GM19240 (cell line): ENCODE data around the gene RAB11FIP4.
"Not testable (repeated sequence)": the region's sequence is repeated elsewhere in the genome, so short reads cannot be mapped to it uniquely, and the experiment has no call there.

Experiments
- DNase-seq: peaks from one replicate; pipeline ENCODE4 v3.0.0; 2011; ENCODE audit warnings: low spot score; ENCODE audit not compliant: insufficient read length

Gene RAB11FIP4

DNA sequence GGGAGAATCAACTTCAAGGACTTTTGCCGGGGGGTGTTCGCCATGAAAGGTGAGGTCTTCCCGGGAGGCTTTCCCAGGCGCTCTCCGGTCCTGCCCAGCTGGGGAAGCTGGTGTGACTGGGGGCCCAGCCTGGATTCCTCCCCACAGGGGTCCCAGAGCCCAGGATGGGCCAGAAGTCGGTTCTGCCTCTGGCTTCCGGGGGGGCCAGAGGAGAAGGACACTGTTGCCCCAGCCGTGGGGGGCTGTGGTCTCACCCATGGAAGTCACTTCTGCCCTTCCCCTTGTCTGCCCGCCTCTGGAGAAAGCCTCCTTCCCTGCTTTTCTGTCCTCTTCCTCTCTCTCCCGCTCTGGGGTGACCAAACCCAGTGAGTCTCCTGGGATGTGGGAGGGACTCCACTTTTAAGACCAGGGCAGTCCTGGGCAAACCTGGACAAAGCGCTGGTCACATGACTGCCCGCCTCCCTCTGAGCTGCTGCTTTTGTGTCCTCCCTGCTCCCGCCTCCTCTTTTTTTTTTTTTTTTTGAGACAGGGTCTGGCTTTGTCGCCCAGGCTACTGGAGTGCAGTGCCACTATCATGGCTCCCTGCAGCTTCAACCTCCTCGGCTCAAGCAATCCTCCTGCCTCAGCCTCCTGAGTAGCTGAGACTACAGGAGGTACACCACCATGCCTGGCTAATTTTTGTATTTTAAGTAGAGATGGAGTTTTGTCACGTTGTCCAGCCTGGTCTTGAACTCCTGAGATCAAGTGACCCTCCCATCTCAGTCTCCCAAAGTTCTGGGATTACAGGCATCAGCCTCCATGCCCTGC is 40.6 kb downstream of the RAB11FIP4 start:
- DNase-seq, result no peak

DNA sequence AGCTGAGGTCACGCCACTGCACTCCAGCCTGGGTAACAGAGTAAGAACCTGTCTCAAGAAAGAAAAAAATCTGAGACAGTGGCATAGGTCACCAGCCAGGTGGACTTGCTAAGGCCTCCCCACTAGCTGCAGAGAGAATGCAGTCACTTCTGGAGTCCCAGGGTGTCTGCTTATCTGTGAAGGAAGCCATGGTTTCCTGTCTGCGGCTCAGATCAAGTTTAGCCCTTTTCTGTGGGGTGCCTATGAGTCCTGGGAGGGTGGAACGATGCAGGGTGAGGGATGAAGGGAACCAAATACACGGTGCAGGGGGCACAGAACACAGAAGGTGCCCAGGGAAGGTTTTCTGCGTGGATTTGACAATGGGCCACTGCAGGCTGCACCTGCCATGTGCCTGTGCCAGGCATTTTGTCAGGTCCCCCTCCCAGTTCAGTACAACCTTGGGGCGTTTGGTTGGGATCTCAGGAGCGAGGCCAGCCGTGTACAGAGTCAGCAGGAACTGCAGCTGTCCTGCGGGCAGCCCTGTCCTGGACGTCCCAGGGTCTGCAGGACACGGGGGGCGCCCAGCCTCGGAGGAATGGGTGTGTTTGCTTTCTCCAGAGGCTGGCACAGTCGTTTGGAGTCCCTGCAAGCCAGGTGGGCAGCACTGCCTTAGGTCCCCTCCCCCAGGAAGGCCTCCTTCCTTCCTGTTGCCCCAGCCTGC is 41.8 kb downstream of the RAB11FIP4 start:
- DNase-seq, result no peak

DNA sequence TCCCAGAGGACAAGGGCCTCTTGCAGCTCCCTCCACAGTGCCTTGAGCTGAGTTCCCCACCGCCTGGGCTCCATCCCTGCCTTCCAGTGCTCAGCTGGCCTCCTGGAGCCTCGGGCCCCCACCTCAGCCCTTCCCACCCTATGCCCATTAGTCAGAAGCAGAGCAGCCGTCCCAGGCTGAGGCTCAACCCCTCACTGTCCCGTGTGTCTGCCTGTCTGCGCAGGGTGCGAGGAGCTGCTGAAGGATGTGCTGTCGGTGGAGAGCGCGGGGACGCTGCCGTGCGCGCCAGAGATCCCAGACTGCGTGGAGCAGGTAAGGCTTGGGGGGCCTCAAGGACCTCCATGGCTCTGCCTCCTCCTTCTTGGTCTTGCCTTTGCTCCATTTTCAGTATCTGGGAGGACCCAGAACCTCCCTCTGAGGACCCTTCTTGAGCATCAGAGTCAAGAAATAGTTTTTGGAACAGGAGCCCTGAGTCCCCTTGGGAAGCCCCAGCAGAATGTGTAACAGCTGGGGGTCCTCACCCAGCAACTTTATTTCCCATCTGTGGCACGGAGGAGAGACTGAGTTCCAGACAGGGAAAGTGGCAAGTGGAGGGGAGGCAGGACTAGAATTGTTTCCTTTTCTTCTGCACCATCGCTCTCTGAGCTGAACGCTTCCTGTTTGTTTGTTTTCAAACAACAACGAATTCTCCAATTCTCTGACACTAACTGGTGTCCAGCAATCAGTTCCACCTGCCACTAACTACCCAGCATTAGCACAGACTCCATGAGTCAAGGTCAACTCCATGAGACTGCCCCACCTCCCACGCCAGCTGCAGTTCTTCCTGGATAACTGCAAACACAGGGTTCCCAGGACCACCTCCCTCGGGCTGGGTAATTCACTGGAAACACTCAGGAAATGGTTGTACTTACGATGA is 42.6 kb downstream of the RAB11FIP4 start:
- DNase-seq, result no peak

DNA sequence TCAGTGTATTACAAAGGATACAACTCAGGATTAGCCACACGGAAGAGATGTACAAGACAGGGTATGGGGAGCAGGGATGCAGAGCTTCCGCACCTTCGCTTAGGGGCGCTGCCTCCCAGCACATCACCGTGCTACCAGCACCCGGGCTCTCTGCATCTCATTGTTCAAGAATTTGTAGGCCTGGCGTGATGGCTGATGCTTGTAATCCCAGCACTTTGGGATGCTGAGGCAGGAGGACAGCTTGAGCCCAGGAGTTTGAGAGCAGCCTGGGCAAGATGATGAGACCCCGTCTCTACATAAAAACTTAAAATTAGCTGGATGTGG is 43.2 kb downstream of the RAB11FIP4 start:
- no peak for DNase-seq

DNA sequence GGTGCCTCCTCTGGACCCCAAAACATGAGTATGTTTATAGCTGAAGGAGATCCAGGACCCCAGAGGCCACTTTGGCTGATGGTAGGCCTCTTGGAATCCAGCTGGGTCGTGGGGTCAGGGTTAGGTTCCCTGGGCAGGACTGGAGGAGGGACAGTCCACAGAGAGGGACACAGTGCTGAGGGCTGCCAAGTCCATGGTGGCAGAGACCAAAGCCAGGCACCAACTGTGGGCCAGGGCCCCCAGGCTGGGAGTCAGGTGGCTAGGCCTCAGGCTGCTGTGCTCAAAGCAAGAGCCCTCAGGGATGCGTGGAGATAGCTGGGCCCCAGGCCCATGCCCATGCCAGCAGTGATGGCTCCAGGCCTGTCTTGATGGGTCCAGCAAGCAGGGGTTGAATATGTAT is 44.1 kb downstream of the RAB11FIP4 start:
- no peak for DNase-seq

DNA sequence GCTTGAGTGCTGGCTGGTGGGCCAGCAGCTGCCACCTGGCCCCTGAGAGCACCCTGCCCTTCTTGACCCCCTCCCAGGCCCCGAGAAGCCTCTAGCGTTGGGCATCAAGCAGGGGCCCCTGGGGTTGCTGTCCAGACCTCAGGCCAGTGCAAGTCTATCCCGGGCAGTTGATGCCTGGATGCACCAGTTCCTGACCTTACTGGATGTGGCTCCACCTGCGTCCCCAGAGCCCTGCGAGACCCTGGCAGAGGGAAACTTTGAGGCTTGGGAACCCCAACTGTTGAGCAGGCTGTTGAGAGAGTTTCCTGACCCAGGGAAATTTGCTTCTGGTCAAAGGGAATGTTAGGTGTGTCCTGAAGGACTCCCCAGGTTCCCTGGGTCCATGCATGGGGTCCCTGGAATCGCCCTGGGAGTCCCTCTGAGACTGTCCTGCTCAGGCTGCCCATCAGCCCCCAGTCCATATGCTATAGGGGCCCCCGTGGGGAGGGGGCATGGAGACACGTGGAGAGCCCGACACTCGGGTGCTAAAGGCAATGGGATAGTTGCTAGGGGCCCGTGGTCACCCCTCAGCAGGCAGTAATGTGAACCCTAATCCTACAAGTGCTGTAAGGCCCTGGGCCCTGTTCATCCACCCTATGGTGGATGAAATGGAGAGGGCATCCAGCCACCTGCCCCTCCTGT is 46.4 kb downstream of the RAB11FIP4 start:
- DNase-seq, result no peak

DNA sequence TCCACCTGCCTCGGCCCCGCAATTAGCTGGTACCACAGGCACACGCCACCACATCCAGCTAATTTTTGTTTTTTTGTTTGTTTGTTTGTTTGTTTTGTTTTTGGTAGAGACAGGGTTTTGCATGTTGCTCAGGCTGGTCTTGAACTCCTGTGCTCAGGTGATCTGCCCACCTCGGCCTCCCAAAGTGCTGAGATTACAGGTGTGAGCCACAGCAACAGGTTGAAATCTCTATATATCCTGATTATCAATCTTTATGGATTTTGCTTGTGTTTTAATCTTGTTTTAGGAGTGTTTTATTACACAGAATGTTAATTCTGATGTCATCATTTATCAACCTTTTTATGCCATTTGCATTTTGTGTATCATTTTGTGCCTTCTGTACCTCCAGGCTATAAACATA is 48.2 kb downstream of the RAB11FIP4 start:
- DNase-seq, result no peak

DNA sequence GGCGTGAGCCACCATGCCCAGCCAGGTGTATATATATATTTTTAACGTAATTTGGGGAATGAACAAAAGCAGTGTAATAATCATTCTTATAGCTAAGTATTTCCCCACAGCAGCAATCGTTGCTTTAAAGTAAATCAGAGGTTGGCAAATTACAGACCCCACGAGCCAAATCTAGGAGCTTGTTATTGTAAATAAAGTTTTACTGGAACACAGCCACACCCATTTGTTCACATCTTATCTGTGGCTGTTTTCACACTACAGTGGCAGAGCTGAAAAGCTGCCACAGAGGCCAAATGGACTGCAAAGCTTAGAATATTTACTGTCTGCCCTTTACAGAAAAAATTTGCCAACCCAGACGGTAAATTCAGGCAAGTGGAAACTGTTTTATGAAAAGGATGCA is 50.8 kb downstream of the RAB11FIP4 start:
- no peak for DNase-seq

DNA sequence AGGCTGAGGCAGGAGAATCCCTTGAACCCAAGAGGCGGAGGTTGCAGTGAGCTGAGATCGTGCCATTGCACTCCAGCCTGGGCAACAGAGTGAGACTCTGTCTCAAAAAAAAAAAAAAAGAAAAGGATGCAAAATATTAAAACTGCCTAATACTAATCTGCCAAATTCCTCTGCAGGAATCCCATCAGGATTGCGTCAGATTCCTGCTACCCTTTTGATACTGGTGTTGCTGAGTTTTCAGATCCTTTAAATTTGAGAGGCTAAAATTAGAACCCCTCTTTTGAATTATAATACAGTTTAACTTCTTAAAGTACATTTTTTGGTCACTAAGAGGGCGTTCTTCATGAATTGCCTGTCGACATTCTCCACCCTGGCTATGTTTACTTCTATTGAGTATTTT is 51.4 kb downstream of the RAB11FIP4 start:
- not testable (repeated sequence) for DNase-seq

DNA sequence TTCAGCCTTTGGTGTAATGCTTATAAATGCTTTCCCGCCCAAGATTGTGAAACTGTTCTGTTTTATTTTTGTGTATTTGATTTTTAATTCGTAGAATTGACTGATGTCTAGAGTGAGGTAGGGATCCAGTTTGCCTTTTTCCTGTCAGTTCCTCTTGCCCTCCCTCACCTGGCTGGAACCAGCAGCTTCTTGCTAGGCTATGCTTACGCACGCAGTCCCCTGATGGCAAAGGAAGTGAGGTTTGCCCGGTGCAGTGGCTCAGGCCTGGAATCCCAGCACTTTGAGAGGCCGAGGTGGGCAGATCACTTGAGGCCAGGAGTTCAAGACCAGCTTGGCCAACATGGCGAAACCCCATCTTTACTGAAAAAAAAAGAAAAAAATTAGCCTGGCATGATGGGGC is 51.9 kb downstream of the RAB11FIP4 start:
- no peak for DNase-seq

DNA sequence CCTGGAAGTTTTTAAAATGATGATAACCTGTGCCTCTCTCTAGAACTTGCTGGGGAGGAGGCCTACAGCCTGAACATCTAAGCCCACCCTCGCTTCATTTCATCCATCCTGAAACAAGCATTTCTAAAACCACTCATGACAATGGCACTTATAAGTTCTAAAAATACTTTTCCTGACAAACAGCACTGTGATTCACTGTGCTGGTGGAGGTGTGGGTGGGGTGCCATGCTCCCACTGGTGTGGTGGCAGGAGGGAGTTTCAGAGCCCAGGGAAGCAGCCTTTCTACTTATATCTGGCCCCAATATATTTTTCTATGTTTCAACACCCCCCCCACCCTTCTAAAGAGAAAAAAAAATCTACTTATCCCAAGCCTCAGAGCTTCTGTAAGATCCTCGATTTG is 52.6 kb downstream of the RAB11FIP4 start:
- no peak for DNase-seq

DNA sequence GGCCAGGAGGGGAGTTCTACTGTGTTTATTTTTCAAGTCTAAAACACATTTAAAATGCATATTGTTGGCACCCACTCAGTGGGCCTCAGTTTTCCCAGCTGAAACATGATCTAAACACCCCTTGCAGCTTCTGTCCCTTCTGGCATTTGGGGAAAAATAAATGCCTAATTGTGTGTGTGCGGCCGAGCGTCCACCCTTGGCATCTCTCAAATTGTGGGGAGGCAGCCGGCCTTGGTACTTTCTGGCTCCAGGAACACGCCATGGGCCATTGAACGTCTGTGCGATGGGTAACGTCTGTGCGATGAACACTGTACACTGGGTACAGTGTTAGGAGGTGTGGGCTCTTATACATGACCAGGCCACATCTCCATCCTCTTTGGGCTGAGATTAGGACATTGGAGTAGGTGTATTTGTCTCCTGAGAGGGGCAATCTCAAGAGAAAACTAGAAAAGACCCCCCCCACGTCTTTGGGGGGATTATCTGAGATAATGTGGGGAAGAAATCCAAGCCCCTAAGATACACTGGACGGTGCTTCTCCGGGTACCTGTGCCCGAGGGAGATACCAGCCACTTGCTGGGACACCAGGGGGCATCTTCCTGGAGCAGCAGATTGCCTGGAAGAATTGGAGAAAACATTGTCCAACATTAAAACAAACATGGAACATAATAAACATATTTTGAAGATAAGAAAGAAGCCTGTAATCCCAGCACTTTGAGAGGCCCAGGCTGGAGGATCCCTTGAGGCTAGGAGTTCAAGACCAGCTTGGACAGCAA is 54.9 kb downstream of the RAB11FIP4 start:
- no peak for DNase-seq

DNA sequence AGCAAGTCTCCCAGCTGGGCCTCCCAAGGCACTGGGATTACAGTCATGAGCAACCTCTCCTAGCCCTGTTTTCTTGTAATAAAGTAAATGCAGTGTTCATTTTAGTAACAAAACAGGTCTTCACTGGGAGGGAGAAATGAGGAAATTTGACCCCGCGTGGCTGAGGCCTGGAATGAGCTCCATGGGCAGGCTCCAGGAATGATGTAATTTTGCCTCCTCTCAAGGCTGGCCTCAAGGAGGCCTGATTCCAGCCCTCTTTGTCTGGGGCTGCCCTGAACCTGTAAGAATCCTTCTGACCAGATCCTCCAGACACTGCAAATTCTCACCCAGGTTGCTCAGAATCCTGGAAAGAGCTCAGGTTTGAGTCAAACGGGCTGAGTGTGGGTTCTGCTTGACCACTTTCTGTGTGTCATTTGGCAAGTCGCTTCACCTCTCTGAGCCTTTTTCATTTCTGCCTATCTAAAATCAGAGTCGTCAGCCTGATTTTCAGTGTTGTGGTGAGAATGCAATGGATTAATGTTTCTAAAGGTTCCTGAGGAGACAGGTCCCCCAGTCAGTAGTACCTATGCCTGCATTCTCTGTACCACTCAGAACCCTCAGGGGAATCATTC is 57.1 kb downstream of the RAB11FIP4 start:
- no peak for DNase-seq

DNA sequence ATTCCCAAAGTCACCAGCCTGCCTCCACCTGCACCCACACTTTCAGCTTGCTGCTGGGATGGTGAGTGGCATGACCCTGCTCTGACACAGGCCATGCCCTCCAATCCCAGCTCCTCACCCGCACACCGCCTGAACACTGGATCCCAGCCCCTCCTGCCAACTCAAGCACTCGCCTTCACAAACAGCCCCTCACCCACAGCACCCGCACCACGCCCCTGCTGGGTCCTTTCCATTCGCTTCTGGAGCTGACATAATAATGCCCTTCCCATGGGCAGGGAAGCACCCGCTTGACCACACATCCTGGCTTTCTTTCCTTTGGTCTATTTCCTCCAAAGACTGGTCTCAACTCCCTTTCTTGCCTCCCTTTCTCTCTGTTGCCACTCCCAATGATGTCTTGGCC is 57.6 kb downstream of the RAB11FIP4 start:
- no peak for DNase-seq

DNA sequence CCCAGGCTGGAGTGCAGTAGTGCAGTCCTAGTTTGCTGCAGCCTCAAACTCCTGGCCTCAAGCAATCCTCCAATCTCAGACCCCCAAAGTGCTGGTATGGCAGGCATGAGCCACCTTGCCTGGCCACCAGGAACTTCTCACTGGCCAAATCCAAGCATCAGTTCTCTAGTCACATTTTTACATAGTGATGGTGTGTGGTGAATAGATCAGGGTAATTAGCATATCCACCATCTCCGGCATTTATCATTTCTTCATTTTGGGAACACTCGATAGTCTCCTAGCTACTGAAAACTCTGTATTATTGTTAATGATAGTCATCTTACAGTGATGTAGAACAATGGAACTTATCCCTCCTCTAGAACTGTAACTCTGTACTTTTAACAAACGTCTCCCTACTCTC is 58.3 kb downstream of the RAB11FIP4 start:
- no peak for DNase-seq

DNA sequence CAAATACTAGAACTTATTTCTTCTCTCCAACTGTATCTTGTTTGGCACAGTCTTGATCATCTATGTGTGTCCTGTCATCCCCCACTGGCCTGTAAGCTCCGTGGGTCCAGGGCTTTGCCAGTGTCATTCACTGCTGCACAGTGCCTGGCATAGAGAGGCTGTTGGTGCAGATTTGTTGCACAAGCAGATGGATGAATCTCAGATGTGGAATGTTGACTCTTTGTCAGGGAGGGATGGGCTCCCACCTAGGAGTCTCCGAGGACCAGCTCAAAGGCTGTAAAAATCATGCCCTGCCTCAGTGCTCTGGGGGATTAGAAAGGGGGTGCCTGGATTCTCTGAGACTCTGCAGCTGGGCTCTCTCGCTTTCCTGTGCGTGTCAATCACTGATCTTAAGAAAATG is 60.6 kb downstream of the RAB11FIP4 start:
- no peak for DNase-seq

DNA sequence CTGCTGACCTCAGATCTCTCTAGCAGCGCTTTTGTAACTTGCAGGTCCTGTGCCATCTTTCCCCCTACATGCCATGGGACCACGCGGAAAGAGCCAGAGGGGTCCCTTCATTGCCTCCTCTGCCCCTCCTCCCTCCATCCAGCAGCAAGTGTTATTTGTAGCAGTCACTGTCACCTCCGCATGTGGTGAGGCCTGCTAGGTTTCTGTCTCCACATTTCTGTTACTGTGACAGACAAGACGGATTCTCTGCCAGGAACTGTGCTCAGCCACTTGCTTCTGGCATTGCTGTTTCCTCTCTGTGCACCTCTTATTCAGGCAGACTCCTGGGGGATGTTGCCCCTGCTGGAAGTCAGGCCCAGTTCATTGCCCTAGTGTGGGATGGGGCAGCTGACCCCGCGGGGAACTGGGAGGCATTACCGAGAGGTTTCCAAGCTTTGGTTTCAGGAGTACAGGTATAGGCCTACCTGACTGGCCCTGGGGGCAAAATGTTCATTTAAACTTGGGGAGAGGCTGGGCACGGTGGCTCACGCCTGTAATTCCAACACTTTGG is 61.2 kb downstream of the RAB11FIP4 start:
- no peak for DNase-seq

DNA sequence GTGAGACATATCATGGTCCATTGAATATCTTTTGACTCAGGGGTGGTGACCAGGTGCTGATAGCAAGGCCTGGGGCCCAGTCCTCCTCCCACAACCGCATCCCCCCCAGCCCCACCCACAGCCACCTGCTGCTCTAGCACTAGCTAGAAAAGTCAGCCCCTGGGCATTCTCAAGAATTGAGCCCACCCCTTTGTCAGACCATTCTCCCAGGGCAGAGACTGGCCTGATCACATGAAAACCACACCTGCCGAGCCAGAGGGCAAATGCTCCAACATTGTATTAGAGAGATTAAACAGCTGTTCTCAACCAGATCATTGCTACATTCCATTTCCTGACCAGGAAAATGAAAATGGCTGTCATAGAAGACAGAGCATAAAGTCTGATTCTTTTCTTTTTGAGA is 62.4 kb downstream of the RAB11FIP4 start:
- DNase-seq, result no peak

DNA sequence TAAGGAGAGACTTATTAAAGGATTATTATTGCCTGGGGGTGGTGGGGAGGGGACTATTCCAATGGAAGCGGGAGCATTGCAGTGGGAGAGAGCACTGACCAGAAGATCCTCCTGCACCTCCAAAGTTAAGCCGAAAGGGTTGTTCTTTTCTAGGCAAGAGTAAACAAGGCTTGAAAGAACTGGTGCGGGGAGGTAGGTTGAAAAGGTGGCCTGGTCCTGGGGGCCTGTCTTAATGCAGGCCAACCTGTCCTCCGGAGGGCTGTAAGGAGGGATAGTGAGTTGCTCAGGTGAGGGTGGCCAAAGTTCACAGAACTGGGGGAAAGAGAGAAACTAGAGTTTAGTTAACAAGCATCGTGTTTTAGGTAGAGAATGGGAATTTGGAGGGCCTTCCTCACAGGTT is 65.3 kb downstream of the RAB11FIP4 start:
- DNase-seq, result no peak
